ENCODE measurements around the gene PSAPL1.

DNA sequence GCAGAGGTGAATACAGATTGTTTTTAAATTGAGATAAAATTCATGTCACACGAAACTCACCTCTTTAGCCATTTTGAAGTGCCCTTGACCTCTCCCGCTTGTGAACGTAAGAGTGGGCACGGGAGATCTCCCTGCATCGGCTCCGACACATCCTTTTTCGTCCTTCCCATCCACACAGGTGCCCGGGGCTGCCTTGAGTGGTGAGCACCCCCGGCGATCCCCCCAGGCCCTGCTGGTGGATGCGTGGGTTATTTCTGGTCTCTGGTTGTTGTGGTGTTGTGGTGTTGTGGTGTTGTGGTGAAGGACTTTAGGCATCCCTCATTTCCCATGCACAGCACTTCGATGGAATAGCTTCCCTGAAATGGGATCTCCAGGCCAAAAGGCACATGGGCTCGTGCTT lies 46.1 kb downstream of the PSAPL1 start:
- TF ChIP-seq EZH2 (IDR thresholded peaks at IDR 0.05; ENCODE audit: insufficient read depth, poor library complexity, severe bottlenecking) (no peak), EZH2phosphoT487 (IDR thresholded peaks at IDR 0.05; ENCODE audit: insufficient read depth, low read depth) (no peak)
